ENCODE data around the gene FANCC.

FANCC gene

GRCh38 chr9:95061916-95062595, 255.5 kb downstream of the FANCC start:
- no peak for DNase-seq

DNA sequence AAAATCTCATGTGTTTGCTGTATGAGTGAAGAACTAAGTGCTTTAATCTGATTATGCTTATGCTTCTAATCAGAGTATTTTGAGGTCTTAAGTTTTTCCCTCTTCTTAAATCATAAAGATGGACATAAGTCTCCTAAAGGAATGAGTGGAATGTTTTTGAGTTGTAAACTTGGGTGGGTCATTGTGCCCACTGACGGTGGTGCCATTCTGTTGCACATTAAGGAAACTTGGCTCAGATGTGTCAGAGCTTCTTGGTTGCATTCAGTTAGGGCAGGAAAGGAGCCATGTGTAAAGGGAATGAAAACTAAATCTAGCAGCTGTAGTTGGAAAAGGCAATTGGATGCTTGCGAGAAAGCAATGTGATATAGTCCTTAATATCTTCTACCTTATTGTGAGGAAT, 256.6 kb downstream of the FANCC start:
- no peak for DNase-seq

- no peak for DNase-seq
Observed at GRCh38 chr9:95060234-95060633, 257.3 kb downstream of the FANCC start.

DNA sequence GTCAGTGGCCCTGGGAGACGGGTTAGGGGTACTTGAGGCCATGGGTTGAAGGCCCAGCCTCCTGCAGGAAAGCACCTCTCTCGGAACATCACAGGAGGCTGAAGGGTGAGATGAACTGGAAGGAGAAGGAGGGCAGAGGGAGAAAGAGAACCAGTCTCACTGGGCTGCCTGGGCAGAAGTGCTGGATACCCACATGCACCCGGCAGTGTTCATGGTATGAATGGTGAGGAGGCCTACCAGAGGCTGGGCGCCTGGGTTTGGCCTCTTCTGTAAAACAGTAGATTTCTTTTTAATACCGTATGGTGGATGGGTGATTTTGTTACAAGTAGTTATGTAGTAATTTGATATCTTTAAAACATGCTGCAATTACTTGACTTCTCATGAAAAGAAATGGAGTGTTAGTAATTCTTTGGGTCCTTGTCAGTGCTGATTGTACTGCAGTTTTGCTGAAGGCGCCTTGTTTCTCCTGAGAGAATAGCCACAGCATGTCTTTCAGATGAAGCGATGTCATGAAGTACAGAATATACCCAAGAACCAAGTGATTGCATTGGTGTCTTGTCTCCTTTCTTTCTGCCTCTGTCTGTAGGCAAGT, 258.6 kb downstream of the FANCC start:
- DNase-seq = peak; percentile 56

DNA sequence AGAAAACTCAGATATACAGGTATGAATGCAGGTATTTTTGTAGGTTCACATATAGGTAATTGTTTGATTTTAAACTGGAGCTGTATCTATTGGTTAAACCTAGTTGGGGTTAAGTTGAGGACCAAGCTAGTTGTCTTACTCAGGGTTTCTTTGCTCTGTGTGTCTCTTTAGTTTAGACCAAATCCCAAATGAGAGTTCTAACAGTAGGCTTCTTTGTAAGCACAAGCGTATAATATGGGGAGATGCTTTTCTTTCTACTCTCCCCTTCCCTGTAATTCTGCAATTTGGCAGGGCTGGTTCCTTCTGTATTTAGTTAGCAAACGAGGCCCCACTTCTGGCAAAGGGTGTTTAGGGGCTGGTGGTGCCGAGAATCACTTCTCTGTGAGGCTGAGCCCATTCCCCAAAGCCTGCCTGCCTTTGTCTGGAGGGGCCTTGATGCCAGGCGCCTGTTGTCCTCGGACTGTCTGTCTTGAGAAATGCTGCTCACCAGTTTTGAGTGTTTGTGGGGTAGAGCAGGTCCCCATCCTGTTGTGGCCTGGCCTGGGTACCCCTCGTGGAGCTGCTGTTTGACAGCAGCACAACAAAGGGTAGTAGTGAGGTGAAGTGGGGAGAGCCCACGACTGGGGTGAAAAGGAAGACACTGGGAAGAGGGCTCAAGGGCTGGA, 259.3 kb downstream of the FANCC start:
- DNase-seq = no peak

- no peak for DNase-seq
Observed at GRCh38 chr9:95057101-95057500, 260.4 kb downstream of the FANCC start.

- peak; percentile 90 for DNase-seq
Observed at GRCh38 chr9:95055851-95056551, 261.5 kb downstream of the FANCC start.

- no peak for DNase-seq
Observed at GRCh38 chr9:95055334-95055850, 262.1 kb downstream of the FANCC start.

GRCh38 chr9:95053611-95054570, 263.6 kb downstream of the FANCC start:
- DNase-seq = peak; percentile 53

- DNase-seq = no peak
Observed at GRCh38 chr9:95049761-95050160, 267.7 kb downstream of the FANCC start.

All from fibroblast of skin of abdomen (primary cell).